ENCODE measurements around the gene PCDHGB1.
"Not testable (repeated sequence)": the region's sequence is repeated elsewhere in the genome, so short reads cannot be mapped to it uniquely, and the experiment has no call there.

PCDHGB1 gene

DNA sequence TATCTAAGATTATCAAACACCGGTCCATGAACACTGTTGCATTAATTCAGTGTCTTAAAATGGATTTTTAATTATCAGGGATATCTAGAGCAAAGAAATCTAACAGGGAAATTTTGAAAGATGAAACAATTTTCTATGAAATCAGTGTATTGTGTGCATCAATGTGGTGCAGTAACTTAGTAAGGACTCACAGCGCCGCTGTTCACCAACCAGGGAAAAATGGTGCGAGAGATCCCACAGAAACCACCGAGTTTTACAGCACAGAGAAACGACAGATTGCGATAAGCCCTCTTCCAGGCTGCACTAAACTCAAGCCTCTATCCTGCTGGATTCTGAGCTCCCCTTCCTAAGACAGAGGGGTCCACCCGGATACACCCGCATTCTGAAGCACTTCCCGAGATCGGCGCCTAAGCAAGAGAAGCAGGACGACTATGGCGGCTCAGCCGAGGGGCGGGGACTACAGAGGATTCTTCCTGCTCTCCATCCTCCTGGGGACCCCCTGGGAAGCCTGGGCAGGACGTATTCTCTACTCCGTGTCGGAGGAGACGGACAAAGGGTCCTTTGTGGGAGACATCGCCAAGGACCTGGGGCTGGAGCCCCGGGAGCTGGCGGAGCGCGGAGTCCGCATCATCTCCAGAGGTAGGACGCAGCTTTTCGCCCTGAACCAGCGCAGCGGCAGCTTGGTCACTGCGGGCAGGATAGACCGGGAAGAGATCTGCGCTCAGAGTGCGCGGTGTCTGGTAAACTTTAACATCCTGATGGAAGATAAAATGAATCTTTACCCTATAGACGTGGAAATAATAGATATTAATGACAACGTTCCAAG is 32.8 kb downstream of the PCDHGB1 start, which contains the start of gene PCDHGA7:
Gene PCDHGA7, plus strand, starts transcription at position 274 of the 826 bp plus-strand sequence. Its CDS starts 158 bp downstream, at position 432.
- DNase-seq (ENCODE audit: low read depth in 1 of 2, low spot score in 1 of 2): no peak

DNA sequence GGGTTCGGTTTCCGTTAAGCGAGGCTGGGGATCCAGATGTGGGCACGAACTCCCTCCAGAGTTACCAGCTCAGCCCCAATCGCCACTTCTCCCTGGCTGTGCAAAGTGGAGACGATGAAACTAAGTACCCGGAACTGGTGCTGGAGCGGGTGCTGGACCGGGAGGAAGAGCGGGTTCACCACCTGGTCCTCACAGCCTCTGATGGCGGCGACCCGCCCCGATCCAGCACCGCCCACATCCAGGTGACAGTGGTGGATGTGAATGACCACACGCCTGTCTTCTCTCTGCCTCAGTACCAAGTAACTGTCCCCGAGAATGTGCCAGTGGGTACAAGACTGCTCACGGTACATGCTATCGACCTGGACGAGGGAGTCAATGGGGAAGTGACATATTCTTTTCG is 33.4 kb downstream of the PCDHGB1 start:
- no peak for DNase-seq (ENCODE audit: low read depth in 1 of 2, low spot score in 1 of 2)

DNA sequence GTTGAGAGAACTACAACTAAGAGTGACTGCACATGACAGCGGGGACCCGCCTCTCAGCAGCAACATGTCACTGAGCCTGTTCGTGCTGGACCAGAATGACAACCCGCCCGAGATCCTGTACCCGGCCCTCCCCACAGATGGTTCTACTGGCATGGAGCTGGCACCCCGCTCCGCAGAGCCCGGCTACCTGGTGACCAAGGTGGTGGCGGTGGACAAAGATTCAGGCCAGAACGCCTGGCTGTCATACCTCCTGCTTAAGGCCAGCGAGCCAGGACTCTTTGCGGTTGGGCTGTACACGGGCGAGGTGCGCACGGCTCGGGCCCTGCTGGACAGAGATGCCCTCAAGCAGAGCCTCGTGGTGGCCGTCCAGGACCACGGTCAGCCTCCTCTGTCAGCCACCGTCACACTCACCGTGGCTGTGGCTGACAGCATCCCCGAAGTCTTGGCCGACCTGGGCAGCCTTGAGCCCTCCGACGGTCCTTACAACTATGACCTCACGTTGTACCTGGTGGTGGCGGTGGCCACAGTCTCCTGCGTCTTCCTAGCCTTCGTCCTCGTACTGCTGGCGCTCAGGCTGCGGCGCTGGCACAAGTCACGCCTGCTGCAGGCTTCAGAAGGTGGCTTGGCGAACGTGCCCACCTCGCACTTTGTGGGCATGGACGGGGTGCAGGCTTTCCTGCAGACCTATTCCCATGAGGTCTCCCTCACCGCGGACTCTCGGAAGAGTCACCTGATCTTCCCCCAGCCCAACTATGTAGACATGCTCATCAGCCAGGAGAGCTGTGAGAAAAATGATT is 34.8 kb downstream of the PCDHGB1 start:
- DNase-seq (ENCODE audit: low read depth in 1 of 2, low spot score in 1 of 2): no peak

DNA sequence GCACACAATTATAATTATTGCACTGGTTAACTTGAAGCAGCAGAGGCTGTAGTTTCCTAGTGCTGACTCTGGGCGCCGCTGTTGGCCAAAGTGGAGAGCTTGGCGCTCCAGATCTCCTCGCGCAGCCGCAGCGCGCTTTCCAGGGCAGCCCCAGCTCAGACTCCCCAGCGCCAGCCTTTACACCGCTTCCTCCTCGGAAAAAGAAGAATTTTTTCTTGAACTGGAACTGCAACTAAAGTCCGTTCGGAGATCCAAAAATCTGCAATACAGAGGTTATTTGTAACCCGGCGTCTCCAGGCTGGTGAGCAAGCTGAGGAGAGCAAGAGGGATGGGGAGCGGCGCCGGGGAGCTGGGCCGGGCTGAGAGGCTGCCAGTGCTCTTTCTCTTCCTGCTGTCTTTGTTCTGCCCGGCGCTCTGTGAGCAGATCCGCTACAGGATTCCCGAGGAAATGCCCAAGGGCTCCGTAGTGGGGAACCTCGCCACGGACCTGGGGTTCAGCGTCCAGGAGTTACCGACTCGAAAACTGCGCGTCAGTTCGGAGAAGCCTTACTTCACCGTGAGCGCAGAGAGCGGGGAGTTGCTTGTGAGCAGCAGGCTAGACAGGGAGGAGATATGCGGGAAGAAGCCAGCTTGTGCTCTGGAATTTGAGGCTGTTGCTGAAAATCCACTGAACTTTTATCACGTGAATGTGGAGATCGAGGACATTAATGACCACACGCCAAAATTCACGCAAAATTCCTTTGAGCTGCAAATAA is 37.8 kb downstream of the PCDHGB1 start, which contains the start of gene PCDHGB4:
Gene PCDHGB4, plus strand, starts transcription at position 142 of the 755 bp plus-strand sequence. Its CDS starts 187 bp downstream, at position 329.
- DNase-seq (ENCODE audit: low read depth in 1 of 2, low spot score in 1 of 2): not testable (repeated sequence)

DNA sequence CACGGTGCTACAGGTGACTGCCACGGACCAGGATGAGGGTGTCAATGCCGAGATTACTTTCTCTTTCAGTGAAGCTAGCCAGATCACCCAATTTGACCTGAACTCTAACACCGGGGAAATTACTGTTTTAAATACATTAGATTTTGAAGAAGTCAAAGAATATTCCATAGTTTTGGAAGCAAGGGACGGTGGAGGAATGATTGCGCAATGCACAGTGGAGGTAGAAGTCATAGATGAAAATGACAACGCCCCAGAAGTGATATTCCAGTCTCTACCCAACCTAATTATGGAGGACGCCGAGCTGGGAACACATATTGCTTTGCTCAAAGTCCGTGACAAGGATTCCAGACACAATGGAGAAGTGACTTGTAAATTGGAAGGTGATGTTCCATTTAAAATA is 38.8 kb downstream of the PCDHGB1 start:
- DNase-seq (ENCODE audit: low read depth in 1 of 2, low spot score in 1 of 2): no peak

DNA sequence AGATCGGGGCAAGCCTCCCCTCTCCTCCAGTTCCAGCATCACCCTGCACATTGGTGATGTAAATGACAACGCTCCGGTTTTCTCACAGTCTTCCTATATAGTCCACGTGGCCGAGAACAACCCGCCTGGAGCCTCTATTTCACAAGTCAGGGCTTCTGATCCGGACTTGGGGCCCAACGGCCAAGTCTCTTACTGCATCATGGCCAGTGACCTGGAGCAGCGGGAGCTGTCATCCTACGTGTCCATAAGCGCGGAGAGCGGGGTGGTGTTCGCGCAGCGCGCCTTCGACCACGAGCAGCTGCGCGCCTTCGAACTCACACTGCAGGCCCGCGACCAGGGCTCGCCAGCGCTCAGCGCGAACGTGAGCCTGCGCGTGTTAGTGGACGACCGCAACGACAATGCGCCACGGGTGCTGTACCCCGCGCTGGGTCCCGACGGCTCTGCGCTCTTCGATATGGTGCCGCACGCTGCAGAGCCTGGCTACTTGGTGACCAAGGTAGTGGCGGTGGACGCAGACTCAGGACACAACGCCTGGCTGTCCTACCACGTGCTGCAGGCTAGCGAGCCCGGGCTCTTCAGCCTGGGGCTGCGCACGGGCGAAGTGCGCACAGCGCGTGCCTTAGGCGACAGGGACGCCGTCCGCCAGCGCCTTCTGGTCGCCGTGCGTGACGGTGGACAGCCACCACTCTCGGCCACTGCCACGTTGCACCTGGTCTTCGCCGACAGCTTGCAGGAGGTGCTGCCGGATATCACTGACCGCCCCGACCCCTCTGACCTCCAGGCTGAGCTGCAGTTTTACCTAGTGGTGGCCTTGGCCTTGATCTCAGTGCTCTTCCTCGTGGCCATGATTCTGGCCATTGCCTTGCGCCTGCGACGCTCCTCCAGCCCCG is 39.5 kb downstream of the PCDHGB1 start:
- no peak for DNase-seq (ENCODE audit: low read depth in 1 of 2, low spot score in 1 of 2)

DNA sequence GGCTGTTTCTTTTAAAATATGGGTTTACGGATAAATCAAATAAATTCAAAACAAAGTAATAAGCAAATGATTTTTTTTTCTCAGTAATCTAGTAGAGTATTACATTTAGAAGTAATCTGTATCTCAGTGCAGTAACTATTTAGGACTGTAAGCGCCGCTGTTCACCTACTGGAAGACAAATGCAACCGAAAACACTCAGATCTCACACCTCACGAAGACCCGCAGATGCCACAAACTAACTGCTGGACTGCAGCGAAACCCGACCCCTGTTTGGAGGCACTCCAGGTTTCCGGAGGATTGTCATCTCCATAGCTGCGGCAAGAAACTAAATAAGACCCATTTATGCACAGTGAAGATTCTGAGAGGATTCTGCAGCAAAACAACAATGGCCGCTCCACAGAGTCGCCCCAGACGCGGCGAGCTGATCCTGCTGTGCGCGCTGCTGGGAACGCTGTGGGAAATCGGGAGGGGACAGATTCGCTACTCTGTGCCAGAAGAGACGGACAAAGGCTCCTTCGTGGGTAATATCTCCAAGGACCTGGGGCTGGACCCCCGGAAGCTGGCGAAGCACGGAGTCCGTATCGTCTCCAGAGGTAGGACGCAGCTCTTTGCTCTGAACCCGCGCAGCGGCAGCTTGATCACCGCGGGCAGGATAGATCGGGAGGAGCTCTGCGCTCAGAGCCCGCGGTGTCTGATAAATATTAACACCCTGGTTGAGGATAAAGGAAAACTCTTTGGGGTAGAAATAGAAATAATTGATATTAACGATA is 42.7 kb downstream of the PCDHGB1 start, which contains the start of gene PCDHGA8:
Gene PCDHGA8, plus strand, starts transcription at position 205 of the 770 bp plus-strand sequence. Its CDS starts 181 bp downstream, at position 386.
- DNase-seq (ENCODE audit: low read depth in 1 of 2, low spot score in 1 of 2): no peak

DNA sequence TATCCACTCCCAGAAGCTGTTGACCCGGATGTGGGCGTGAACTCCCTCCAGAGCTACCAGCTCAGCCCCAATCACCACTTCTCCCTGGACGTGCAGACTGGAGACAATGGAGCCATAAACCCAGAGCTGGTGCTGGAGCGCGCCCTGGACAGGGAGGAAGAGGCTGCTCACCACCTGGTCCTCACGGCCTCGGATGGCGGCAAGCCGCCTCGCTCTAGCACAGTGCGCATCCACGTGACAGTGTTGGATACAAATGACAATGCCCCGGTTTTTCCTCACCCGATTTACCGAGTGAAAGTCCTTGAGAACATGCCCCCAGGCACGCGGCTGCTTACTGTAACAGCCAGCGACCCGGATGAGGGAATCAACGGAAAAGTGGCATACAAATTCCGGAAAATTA is 43.4 kb downstream of the PCDHGB1 start:
- no peak for DNase-seq (ENCODE audit: low read depth in 1 of 2, low spot score in 1 of 2)

DNA sequence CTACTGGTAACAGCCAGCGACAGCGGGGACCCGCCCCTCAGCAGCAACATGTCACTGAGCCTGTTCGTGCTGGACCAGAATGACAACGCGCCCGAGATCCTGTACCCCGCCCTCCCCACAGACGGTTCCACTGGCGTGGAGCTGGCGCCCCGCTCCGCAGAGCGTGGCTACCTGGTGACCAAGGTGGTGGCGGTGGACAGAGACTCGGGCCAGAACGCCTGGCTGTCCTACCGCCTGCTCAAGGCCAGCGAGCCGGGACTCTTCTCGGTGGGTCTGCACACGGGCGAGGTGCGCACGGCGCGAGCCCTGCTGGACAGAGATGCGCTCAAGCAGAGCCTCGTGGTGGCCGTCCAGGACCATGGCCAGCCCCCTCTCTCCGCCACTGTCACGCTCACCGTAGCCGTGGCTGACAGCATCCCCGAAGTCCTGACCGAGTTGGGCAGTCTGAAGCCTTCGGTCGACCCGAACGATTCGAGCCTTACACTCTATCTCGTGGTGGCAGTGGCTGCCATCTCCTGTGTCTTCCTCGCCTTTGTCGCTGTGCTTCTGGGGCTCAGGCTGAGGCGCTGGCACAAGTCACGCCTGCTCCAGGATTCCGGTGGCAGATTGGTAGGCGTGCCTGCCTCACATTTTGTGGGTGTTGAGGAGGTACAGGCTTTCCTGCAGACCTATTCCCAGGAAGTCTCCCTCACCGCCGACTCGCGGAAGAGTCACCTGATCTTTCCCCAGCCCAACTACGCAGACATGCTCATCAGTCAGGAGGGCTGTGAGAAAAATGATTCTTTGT is 44.7 kb downstream of the PCDHGB1 start:
- DNase-seq (ENCODE audit: low read depth in 1 of 2, low spot score in 1 of 2): not testable (repeated sequence)

DNA sequence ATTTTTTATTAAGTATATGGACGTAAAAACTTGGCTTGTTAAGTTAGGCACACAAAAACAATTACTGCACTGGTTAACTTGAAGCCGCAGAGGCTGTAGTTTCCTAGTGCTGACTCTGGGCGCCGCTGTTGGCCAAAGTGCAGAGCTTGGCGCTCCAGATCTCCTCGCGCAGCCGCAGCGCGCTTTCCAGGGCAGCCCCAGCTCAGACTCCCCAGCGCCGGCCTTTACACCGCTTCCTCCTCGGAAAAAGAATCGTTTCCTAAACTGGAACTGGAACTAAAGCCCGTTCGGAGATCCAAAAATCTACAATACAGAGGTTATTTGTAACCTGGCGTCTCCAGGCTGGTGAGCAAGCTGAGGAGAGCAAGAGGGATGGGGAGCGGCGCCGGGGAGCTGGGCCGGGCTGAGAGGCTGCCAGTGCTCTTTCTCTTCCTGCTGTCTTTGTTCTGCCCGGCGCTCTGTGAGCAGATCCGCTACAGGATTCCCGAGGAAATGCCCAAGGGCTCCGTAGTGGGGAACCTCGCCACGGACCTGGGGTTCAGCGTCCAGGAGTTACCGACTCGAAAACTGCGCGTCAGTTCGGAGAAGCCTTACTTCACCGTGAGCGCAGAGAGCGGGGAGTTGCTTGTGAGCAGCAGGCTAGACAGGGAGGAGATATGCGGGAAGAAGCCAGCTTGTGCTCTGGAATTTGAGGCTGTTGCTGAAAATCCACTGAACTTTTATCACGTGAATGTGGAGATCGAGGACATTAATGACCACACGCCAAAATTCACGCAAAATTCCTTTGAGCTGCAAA is 48.1 kb downstream of the PCDHGB1 start, which contains the start of gene PCDHGB5:
Gene PCDHGB5, plus strand, starts transcription at position 192 of the 796 bp plus-strand sequence. Its CDS starts 181 bp downstream, at position 373.
- not testable (repeated sequence) for DNase-seq (ENCODE audit: low read depth in 1 of 2, low spot score in 1 of 2)

DNA sequence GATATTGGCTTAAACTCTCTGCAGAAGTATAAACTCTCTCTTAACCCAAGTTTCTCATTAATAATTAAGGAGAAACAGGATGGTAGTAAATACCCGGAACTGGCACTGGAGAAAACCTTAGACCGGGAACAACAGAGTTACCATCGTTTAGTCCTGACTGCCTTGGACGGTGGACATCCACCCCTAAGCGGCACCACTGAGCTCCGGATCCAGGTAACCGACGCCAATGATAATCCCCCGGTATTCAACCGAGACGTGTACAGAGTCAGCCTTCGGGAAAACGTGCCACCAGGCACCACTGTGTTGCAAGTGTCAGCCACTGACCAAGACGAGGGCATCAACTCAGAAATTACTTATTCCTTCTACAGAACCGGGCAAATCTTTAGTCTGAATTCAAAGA is 48.7 kb downstream of the PCDHGB1 start:
- no peak for DNase-seq (ENCODE audit: low read depth in 1 of 2, low spot score in 1 of 2)

DNA sequence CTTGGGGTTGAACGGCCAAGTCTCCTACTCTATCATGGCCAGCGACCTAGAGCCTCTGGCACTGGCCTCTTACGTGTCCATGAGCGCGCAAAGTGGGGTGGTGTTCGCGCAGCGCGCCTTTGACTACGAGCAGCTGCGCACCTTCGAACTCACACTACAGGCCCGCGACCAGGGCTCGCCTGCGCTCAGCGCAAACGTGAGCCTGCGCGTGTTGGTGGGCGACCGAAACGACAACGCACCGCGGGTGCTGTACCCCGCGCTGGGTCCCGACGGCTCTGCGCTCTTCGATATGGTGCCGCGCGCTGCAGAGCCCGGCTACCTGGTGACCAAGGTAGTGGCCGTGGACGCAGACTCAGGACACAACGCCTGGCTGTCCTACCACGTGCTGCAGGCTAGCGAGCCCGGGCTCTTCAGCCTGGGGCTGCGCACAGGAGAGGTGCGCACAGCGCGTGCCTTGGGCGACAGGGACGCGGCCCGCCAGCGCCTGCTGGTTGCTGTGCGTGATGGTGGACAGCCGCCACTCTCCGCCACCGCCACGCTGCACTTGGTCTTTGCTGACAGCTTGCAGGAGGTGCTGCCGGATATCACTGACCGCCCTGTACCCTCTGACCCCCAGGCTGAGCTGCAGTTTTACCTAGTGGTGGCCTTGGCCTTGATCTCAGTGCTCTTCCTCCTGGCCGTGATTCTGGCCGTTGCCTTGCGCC is 49.8 kb downstream of the PCDHGB1 start:
- DNase-seq (ENCODE audit: low read depth in 1 of 2, low spot score in 1 of 2): no peak

Data from activated CD4-positive, alpha-beta T cell treated with anti-CD3 and anti-CD28 coated beads, Interleukin-2, amount 50 U/mL, for 24 hours (primary cell).